ENCODE measurements around the gene CPNE1.

The CPNE1 gene

GRCh38 chr20:35660122-35660937 lies 4.4 kb downstream of the CPNE1 start:
- TF ChIP-seq, protein P1, sequence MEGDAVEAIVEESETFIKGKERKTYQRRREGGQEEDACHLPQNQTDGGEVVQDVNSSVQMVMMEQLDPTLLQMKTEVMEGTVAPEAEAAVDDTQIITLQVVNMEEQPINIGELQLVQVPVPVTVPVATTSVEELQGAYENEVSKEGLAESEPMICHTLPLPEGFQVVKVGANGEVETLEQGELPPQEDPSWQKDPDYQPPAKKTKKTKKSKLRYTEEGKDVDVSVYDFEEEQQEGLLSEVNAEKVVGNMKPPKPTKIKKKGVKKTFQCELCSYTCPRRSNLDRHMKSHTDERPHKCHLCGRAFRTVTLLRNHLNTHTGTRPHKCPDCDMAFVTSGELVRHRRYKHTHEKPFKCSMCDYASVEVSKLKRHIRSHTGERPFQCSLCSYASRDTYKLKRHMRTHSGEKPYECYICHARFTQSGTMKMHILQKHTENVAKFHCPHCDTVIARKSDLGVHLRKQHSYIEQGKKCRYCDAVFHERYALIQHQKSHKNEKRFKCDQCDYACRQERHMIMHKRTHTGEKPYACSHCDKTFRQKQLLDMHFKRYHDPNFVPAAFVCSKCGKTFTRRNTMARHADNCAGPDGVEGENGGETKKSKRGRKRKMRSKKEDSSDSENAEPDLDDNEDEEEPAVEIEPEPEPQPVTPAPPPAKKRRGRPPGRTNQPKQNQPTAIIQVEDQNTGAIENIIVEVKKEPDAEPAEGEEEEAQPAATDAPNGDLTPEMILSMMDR (IDR thresholded peaks at IDR 0.05; ENCODE audit: low read depth, low read length, missing control alignments): no peak

GRCh38 chr20:35657271-35657670 lies 7.4 kb downstream of the CPNE1 start:
- DNase-seq (ENCODE audit: low read depth): no peak
- TF ChIP-seq, protein P1 (IDR thresholded peaks at IDR 0.05; ENCODE audit: low read depth, low read length, missing control alignments): no peak
- H3K4me3 ChIP-seq (ENCODE audit: low read depth, low read length): no peak overlapping the region

More at GRCh38 chr20:35660122-35660937, 4.4 kb downstream of the CPNE1 start:
- no peak for DNase-seq (ENCODE audit: low read depth)
- H3K4me3 ChIP-seq (ENCODE audit: low read depth, low read length): no peak overlapping the region; the same call in 1 of the 2 replicates

- DNase-seq (ENCODE audit: low read depth): no peak
- H3K4me3 ChIP-seq (ENCODE audit: low read depth, low read length): no peak overlapping the region
- TF ChIP-seq, protein P1 (IDR thresholded peaks at IDR 0.05; ENCODE audit: low read depth, low read length, missing control alignments): no peak
These were observed 10.3 kb downstream of the CPNE1 start for GRCh38 chr20:35654415-35654814.

DNA sequence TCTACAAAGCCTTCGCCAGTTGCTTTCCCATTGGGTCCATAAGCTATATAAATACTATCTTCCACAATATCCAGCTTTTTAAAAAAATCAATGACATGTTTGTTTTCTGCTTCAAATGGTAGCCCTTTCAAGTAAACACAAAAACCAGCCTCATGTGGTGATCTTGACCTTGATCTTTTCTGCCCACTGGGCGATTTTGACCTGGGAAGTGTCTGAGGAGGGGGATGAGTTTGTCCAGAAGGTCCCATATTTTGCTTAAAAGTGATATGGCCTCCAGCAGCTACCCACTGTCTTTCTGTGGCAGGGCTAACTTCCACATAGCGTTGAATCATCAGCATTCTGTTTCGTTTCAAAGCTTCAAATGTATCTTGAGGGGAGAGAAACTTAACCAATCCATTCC lies 10.8 kb downstream of the CPNE1 start:
- TF ChIP-seq, protein P1 (IDR thresholded peaks at IDR 0.05; ENCODE audit: low read depth, low read length, missing control alignments): no peak
- H3K4me3 ChIP-seq (ENCODE audit: low read depth, low read length): no peak overlapping the region
- no peak for DNase-seq (ENCODE audit: low read depth)

- TF ChIP-seq, protein P1 (IDR thresholded peaks at IDR 0.05; ENCODE audit: low read depth, low read length, missing control alignments): no peak
- H3K4me3 ChIP-seq (ENCODE audit: low read depth, low read length): no peak overlapping the region
- no peak for DNase-seq (ENCODE audit: low read depth)
These were observed 11.3 kb downstream of the CPNE1 start for GRCh38 chr20:35653430-35653734.

- no peak overlapping the region for H3K4me3 ChIP-seq (ENCODE audit: low read depth, low read length)
- DNase-seq (ENCODE audit: low read depth): no peak
- TF ChIP-seq, protein P1 (IDR thresholded peaks at IDR 0.05; ENCODE audit: low read depth, low read length, missing control alignments): no peak
These were observed 11.9 kb downstream of the CPNE1 start for GRCh38 chr20:35652641-35653429.
